ENCODE results near the gene KLF7. TPM values are rescaled to one million over a fixed set of nuclear protein-coding genes. Genes with fewer than 3 reads are reported as not detected.

Gene KLF7
- total and polyA plus RNA-seq, 2 experiments from 2014 or later, result 6.3 to 7.9 TPM

DNA sequence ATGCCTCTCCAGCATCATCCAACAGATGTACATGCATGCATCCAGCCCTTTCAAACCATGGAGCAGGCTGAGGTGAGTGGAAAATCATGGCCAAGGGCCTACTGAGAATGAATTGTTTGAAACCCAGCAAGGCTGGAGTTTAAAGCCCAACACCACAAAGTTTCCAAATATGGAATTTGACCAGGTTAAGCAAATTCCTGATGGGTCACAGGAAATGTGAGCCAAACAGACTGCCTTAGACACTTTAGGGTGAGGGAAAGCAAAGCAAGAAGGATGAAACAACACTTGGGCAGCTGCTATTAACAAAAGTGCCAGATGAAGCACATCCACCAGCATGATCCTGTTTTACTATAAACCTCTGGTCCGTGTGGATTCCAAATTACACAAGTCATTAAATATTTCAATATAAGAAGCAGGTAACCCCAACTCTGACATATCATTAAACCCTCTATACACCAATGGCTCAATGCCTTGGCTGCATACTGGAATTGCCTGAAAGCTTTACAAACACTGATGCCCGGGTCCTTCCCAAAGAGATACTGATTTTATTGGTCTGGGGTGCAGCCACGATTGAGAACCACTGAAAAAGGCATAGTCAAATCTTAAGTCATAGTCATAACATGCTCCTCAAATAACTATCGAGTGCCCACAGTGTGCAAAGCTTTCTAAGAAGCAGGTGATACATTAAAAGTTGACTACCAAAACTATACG lies 9.1 kb downstream of the KLF7 start:
- H3K4me1 ChIP-seq (ENCODE audit: insufficient read depth), result no peaks in the 10 kb centered on the region
- no peaks in the 10 kb centered on the region for H3K36me3 ChIP-seq (replicated peaks; ENCODE audit: insufficient read depth, low read depth)
- no peak overlapping the region for H3K4me2 ChIP-seq
- no peak overlapping the region for H3K27ac ChIP-seq
- H3K4me3 ChIP-seq, result no peak overlapping the region
- 85% methylated on average over 5 of the region's 5 CpGs for WGBS (ENCODE audit: low lambda C conversion rate, missing lambda C conversion rate)
- no peak overlapping the region for H2AFZ ChIP-seq
- H3K9me2 ChIP-seq (replicated peaks; ENCODE audit: insufficient read depth), result no peaks in the 10 kb centered on the region
- H4K20me1 ChIP-seq (ENCODE audit: insufficient read depth, poor library complexity, severe bottlenecking), result peaks cover 37% of the 10 kb centered on the region
- peaks cover 94% of the 10 kb centered on the region for H3K79me2 ChIP-seq
- no peak for DNase-seq (ENCODE audit: low spot score)
- no peaks in the 10 kb centered on the region for H3K27me3 ChIP-seq
- TF ChIP-seq EZH2 (IDR thresholded peaks at IDR 0.05; ENCODE audit: borderline replicate concordance), result no peak
- no peak for TF ChIP-seq EZH2phosphoT487 (IDR thresholded peaks at IDR 0.05; ENCODE audit: low read depth, severe bottlenecking, unreplicated experiment)
- TF ChIP-seq, protein P1, sequence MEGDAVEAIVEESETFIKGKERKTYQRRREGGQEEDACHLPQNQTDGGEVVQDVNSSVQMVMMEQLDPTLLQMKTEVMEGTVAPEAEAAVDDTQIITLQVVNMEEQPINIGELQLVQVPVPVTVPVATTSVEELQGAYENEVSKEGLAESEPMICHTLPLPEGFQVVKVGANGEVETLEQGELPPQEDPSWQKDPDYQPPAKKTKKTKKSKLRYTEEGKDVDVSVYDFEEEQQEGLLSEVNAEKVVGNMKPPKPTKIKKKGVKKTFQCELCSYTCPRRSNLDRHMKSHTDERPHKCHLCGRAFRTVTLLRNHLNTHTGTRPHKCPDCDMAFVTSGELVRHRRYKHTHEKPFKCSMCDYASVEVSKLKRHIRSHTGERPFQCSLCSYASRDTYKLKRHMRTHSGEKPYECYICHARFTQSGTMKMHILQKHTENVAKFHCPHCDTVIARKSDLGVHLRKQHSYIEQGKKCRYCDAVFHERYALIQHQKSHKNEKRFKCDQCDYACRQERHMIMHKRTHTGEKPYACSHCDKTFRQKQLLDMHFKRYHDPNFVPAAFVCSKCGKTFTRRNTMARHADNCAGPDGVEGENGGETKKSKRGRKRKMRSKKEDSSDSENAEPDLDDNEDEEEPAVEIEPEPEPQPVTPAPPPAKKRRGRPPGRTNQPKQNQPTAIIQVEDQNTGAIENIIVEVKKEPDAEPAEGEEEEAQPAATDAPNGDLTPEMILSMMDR (IDR thresholded peaks at IDR 0.05; ENCODE audit: poor library complexity), result no peak
- no peaks in the 10 kb centered on the region for H3K9me3 ChIP-seq (ENCODE audit: low read depth)

DNA sequence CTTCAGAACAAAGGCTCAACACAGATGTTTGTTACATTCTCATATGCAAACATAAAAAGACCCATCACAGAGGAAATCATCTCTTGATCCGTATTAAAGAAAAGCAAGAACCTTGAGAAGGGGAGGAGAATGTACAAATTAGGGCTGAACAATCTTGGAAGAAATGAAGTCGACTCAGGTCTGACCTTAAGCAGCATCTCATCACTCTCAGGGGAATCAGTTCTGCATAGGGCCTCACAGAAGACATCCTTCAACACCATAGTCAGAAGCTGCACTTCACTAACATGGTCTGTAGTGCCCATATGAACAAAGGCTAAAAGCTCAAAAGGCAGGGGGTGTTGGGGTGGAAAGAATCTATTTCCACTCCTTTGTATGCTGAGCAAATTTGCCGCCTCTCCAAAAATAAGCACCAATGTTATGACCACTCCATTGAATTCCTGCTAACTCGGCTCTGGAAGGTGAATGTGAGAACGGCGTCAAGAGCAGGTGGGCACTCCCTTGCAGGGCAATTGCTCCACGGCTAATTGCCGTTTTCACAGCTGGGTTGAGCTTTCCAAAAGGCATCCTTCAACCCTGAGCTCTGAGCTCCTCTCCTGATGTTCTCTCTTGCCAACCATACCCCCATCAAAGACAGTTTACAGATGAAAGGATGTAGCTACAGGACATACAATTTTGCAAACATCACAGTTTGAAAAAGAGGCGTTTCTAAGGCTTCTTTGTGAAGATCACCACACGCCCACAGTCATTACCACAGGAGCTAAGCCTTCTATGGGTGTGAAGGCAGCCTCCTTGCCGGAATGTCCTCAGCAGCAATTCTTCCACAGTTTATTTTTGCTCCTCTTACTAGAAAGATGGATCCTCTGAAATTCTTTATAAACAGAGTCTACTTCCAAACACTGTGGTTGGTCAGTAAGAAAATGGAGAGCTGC lies 10.0 kb downstream of the KLF7 start:
- Histone ChIP-seq H3K79me2 (peaks cover 94% of the 10 kb centered on the region), H3K4me1 (ENCODE audit: insufficient read depth) (no peaks in the 10 kb centered on the region)

DNA sequence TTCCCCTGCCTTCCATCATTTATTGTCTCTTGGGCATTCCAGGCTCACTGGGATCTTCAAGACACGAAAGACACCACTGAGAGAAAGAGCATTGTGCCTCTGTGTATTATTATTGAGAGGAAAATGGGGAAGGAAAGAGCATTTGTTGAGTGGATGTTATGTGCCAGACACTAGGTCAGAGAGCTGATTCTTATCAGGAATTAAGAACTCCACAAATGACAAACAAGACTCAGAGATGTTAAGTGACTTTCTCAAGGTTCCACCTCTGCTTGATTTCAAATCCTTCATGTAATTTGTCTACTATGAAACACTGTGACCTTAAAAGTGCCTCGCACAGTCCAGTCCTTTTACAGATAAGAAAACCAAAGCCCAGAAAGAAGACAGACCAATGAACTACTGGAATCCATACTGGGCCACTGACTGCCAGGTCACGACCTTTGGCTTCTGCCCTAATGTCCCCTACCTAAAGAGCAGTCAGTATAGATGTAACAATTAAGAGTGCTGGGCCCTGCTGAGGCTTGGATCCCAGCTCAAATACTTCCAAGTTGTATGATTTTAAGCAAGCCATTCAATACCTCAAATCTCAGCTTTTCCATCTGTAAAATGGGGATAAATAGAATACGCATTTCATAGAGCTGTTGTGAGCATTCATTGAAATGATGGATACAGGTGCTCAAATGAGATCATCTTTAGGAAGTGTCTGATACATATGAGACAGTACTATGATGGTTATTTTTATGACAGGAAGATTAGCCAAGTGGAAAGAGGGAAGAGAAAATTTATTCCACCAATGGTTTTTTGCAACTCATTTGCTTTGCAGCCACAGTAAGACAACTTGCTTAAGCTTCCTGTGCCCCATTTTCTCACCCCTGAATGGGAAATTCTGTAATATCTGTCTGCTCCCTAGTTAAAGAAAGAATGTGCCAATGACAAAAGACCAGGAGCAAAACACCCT lies 10.9 kb downstream of the KLF7 start:
- no peak for DNase-seq (ENCODE audit: low spot score)

More for the DNA sequence above, 10.0 kb downstream of the KLF7 start:
- Histone ChIP-seq H4K20me1 (ENCODE audit: insufficient read depth, poor library complexity, severe bottlenecking) (peaks cover 38% of the 10 kb centered on the region), H3K36me3 (replicated peaks; ENCODE audit: insufficient read depth, low read depth) (no peaks in the 10 kb centered on the region), H3K27me3 (no peaks in the 10 kb centered on the region), H3K9me3 (ENCODE audit: low read depth) (no peaks in the 10 kb centered on the region), H3K4me2 (no peak overlapping the region), H3K4me3 (no peak overlapping the region), H3K27ac (no peak overlapping the region), H2AFZ (no peak overlapping the region), H3K9me2 (replicated peaks; ENCODE audit: insufficient read depth) (no peaks in the 10 kb centered on the region)
- 87% methylated on average over 11 of the region's 11 CpGs for WGBS (ENCODE audit: low lambda C conversion rate, missing lambda C conversion rate)
- TF ChIP-seq EZH2phosphoT487 (IDR thresholded peaks at IDR 0.05; ENCODE audit: low read depth, severe bottlenecking, unreplicated experiment), result no peak
- TF ChIP-seq EZH2 (IDR thresholded peaks at IDR 0.05; ENCODE audit: borderline replicate concordance), result no peak
- TF ChIP-seq, protein P1 (IDR thresholded peaks at IDR 0.05; ENCODE audit: poor library complexity), result no peak
- DNase-seq (ENCODE audit: low spot score), result no peak

More for the DNA sequence above, 10.9 kb downstream of the KLF7 start:
- no peak overlapping the region for H3K27ac ChIP-seq
- no peak overlapping the region for H2AFZ ChIP-seq
- peaks cover 32% of the 10 kb centered on the region for H4K20me1 ChIP-seq (ENCODE audit: insufficient read depth, poor library complexity, severe bottlenecking)
- no peak overlapping the region for H3K4me3 ChIP-seq
- 87% methylated on average over 4 of the region's 4 CpGs for WGBS (ENCODE audit: low lambda C conversion rate, missing lambda C conversion rate)
- H3K27me3 ChIP-seq, result no peaks in the 10 kb centered on the region
- TF ChIP-seq, protein P1 (IDR thresholded peaks at IDR 0.05; ENCODE audit: poor library complexity), result no peak
- no peak for TF ChIP-seq EZH2 (IDR thresholded peaks at IDR 0.05; ENCODE audit: borderline replicate concordance)
- TF ChIP-seq EZH2phosphoT487 (IDR thresholded peaks at IDR 0.05; ENCODE audit: low read depth, severe bottlenecking, unreplicated experiment), result no peak
- H3K79me2 ChIP-seq, result peaks cover 93% of the 10 kb centered on the region
- no peaks in the 10 kb centered on the region for H3K9me2 ChIP-seq (replicated peaks; ENCODE audit: insufficient read depth)
- H3K4me2 ChIP-seq, result no peak overlapping the region
- no peaks in the 10 kb centered on the region for H3K4me1 ChIP-seq (ENCODE audit: insufficient read depth)
- no peaks in the 10 kb centered on the region for H3K36me3 ChIP-seq (replicated peaks; ENCODE audit: insufficient read depth, low read depth)
- no peaks in the 10 kb centered on the region for H3K9me3 ChIP-seq (ENCODE audit: low read depth)
